ENCODE results near the gene POR.
"Not testable (repeated sequence)": the region's sequence is repeated elsewhere in the genome, so short reads cannot be mapped to it uniquely, and the experiment has no call there.

POR gene

DNA sequence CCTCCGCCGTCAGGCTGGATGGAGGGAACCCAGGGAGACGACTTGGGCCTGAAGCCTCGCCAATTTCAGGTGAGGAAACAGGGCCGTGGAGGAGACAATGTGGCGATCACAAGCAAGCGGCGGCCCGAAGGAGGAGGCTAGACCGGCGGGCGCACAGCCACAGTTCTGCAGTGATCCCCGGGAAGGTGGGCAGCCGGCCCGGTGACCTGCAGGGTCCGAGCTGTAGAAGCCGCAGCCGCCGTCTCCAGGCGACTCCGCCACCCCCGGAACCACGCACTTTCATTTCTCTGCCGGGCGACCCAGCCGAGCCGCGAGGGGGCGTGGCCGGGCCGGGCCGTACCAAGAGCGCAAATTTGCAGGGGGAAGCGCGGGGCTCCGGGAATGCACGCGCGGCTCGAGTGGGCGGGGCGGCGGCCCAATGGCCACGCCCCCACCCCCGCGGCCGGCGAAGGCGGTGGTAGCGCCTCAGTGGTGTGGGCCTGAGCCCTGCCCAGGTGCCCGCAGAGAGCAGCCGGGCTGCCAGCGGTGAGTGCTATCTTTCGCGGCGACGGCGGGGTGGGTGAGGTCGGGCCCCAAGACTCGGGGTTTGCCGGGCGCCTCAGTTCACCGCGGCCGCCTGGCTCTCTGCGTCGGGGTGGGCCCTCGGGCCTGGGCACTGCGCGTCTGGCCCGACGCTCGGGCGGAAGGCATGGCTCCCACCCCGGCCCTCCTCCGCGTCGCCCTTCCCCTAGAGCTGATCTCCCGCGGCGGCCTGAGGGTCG, at the start of gene POR:
Gene POR (plus strand): TSS at position 501 of the 761 bp plus-strand sequence. CDS start 38,847 bp downstream, outside the sequence.
- DNase-seq (ENCODE audit: low spot score) = peak; percentile 97

DNA sequence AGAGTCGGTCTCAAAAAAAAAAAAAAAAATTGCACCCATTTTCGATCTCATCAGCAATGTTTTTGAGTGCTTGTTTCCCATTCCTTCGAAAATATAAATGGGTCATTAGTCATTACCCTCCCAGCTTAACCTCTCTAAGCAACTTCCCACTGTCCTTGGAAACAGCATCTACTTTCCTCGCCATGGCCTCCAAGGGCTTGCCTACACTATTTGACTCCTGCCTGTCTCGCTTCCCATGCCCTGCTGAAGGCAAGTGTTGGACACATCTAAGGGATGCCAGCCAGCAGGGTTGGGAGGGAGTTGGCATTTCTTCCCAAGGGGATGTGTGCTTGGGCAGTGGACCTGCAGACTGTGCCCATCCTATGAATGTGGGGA, 48.9 kb upstream of the POR start:
- no peak for DNase-seq (ENCODE audit: low spot score)

GRCh38 chr7:75866489-75867389, 48.2 kb upstream of the POR start:
- peak; percentile 79 for DNase-seq (ENCODE audit: low spot score)

GRCh38 chr7:75867390-75867717, 47.6 kb upstream of the POR start:
- DNase-seq (ENCODE audit: low spot score) = no peak

DNA sequence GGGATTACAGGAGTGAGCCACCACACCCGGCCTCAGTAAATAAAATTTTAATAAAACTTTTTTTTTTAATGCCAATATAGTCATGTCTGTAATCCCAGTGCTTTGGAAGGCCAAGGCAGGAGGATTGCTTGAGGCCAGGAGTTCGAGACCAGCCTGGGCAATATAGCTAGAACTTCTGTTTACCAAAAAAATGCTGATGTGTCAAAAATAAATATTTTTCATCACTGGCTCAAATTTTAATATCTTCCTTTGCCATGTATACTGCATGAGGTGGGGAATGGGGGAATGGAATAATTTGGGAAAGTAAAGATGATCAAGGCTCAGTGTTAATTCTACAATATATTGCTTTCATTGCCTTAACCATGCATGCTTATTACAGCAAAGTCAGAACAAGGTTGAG, 46.8 kb upstream of the POR start:
- DNase-seq (ENCODE audit: low spot score) = no peak

DNA sequence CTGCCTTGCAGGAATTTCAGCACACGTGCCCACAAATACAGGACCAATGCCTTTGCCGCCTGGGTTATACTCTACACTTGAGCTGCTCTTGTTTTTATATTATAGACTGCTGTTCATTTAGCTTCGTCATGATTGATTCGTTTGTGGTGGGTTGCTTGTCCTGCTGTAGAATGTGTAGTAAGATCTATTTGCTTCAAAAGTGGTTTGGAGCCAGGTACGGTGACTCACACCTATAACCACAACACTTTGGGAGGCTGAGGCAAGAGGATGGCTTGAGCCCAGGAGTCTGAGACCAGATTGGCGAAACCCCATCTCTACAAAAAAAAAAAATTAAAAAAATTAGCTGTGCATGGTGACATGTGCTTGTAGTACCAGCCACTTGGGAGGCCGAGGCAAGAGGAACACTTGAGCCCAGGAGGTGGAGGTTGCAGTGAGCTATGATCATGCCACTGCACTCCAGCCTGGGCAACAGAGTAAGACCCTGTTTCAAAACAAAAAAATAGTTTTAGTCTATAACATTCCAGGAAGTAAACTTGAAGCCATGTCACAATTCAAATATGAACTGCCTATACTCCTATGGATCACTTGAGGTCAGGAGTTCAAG, 45.1 kb upstream of the POR start:
- no peak for DNase-seq (ENCODE audit: low spot score)

DNA sequence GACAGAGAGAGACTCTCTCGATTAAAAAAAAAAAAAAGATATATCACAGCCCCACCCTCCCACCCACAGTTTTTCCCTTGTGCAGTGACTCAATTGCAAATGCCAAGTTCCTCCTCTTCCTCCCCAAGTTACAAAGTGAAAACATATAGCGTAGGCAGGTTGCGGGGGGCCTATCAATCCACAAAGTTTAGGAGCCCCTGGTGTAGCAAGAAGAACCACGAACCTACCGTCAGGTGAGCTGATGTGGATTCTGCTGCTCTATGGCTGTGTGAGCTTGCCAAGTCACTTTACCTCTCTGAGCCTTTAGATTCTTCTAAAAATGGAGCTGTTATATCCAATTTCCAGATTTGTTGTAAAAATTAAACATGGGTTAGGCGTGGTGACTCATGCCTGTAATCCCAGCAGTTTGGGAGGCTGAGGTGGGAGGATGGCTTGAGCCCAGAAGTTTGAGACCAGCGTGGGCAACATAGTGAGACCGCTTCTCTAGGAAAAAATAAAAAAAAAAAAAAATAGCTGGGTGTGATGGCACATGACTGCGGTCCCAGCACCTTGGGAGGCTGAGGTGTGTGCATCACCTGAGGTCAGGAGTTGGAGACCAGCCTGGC, 44.3 kb upstream of the POR start:
- no peak for DNase-seq (ENCODE audit: low spot score)

GRCh38 chr7:75872073-75872782, 42.7 kb upstream of the POR start:
- DNase-seq (ENCODE audit: low spot score) = peak; percentile 40

GRCh38 chr7:75874180-75874579, 40.8 kb upstream of the POR start:
- not testable (repeated sequence) for DNase-seq (ENCODE audit: low spot score)

GRCh38 chr7:75875113-75876080, 39.6 kb upstream of the POR start:
- DNase-seq (ENCODE audit: low spot score) = no peak

- DNase-seq (ENCODE audit: low spot score) = no peak
Observed at GRCh38 chr7:75876126-75876881, 38.7 kb upstream of the POR start.

DNA sequence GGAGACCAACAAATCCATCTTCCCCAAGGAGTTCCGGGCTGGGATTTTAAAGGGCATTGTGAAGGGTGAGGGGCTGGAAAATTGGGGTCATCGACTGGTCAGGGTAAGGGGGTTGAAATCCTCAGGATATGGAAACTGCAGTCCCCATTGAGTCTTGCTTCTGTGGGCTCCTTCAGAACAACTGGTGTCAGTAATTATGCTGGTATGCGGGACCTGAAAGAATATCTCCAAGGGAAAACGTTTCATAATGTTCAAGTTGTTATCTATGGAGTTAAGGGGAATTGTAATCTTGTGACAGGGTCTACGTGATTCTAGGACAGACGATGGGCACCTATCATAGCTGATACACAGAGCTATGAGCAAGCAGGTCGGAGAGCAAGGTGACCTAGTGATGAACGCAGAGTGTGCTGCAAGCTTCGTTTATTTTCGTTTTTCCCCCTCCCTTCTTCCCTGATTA, 36.6 kb upstream of the POR start:
- DNase-seq (ENCODE audit: low spot score) = no peak

DNA sequence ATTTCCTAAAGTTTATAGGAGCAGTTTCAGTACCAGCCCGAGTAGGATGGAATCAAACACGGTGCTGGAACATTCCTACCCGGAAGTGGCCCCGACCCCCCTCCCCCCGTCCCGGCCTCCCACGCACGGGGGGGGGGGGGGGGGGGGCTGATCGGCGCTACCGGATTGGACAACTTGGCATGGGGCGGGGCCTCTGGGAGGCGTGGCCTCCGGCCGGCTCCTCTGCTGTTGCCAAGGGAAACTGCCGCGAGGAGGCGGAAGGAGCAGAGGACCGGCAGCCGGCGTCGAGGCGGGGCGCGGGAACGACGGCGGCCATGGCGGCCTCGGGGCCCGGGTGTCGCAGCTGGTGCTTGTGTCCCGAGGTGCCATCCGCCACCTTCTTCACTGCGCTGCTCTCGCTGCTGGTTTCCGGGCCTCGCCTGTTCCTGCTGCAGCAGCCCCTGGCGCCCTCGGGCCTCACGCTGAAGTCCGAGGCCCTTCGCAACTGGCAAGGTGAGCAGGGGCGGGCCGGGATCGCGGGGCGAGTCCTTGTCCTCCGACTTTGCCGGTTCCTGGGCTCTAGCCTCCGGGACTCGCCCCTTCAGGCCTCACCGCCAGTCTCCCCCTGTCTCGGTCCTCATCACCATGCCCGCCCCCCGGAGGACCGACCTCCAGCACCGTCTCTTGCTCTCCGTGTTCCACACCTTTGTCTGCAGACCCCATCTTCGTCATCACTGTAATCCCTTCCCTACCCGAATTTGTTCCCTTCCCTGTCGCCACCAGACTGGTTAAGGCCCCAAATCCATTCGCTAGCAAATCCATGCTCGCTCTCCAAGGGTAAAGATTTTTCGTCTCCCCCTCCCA, 36.0 kb upstream of the POR start, which contains the start of gene RHBDD2:
Gene RHBDD2 (plus strand): TSS at position 266 of the 843 bp plus-strand sequence. CDS start 49 bp downstream, at position 315.
- DNase-seq (ENCODE audit: low spot score) = peak; percentile 100

GRCh38 chr7:75879771-75880184, 35.2 kb upstream of the POR start:
- no peak for DNase-seq (ENCODE audit: low spot score)

DNA sequence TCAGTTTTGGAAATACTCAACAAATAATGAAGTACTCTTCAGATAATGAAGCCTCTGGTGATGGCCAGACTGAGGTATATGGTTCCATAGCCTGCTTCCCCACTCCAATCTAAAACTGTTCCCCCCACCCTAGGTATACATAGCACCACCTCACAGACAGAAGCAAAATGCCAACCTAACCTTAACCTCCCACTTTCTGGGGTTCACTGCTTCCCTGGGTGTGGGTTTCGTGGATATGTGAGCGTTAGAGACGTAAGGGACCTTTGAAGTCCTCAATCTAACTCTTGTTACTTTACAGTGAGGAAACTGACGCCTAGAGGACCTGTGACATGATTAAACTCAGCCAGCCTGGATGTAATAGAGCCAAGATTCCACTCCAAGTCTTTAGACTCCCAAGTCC, 34.7 kb upstream of the POR start:
- DNase-seq (ENCODE audit: low spot score) = no peak

GRCh38 chr7:75881436-75882095, 33.4 kb upstream of the POR start:
- no peak for DNase-seq (ENCODE audit: low spot score)

DNA sequence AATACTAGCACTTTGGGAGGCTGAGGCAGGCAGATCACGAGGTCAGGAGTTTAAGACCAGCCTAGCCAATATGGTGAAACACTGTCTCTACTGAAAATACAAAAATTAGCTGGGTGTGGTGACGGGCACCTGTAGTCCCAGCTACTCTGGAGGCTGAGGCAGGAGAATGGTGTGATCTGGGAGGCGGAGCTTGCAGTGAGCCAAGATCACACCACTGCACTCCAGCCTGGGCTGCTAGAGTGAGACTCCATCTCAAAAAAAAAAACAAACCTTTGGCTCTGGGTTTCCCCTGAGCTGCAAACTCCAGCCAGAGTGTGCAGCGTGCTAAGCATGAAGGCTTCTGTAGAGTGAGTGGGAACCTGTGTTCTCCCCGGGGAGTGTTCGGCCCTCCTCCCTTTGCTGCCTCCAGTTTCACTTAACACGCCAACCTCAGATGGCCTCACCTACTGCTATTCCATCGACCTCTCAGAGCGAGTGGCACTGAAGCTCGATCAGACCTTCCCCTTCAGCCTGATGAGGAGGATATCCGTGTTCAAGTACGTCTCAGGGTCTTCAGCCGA, 31.6 kb upstream of the POR start:
- not testable (repeated sequence) for DNase-seq (ENCODE audit: low spot score)

DNA sequence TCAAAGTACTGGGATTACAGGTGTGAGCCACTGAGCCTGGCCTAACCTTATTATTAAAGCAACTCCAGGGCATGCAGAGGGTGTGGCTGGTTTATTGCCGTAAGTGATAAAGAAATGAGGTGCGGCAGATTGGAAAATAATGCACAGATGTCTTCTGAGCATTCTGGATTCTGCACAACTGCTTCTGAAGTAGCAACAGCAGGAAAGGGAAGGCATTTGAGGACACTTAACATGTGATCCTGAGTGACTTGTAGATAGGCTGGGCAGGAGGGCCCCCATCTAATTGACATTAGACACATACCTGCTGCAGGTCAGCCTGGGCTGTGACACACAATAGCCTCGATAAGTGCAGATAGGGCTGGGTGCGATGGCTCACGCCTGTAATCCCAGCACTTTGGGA, 30.5 kb upstream of the POR start:
- no peak for DNase-seq (ENCODE audit: low spot score)

All from AG08395 (cell line).